CD4-positive, alpha-beta T cell (primary cell): ENCODE results near the gene FRMD6. TPM values are rescaled to one million over a fixed set of nuclear protein-coding genes. Genes with fewer than 3 reads are reported as not detected.
"Not testable (repeated sequence)": the region's sequence is repeated elsewhere in the genome, so short reads cannot be mapped to it uniquely, and the experiment has no call there.

Source experiments
- ATAC-seq: fragments of 200-7000 bp; cut with Tn5 transposase; one replicate; pipeline ENCODE4 v1.10.0; 2022; ENCODE audit warnings: mild to moderate bottlenecking; ENCODE audit not compliant: poor library complexity
- CTCF ChIA-PET: fragments of 350-600 bp; sonication (Branson Sonifier 250); formaldehyde crosslinking; loops from one replicate; lab custom pipeline; 2021; ENCODE audit warnings: antibody characterized with exemption, inconsistent platforms; lab: Charles Lee
- POLR2A ChIA-PET: fragments of 350-600 bp; sonication (Branson Sonifier 250); formaldehyde crosslinking; loops from one replicate; lab custom pipeline; 2021; ENCODE audit warnings: antibody characterized with exemption, inconsistent platforms; lab: Charles Lee
- DNase-seq, 14 experiments: peaks; one replicate each; pipeline ENCODE4 v3.0.0-alpha.2; 2013 to 2020; ENCODE audit warnings: mixed read lengths in 2 of 14
- H3K27ac ChIP-seq, 2 donors: one replicate each; pipeline versions ENCODE4 v1.5.1 to v1.7.0; 2013; ENCODE audit warnings: low read length in 2 of 2, low read depth in 1 of 2, mild to moderate bottlenecking in 1 of 2
- H3K27me3 ChIP-seq, 2 experiments: 1 replicate in 1 of 2; 2 replicates in 1 of 2; pipeline versions ENCODE4 v1.6.1 to v1.7.0; 2013; ENCODE audit warnings: low read length in 2 of 2, control low read depth in 1 of 2, mild to moderate bottlenecking in 1 of 2, moderate library complexity in 1 of 2; ENCODE audit not compliant: insufficient read depth in 2 of 2, control insufficient read depth in 1 of 2
- H3K36me3 ChIP-seq: one replicate; pipeline ENCODE4 v1.6.1; 2013; ENCODE audit warnings: low read length, control low read depth; ENCODE audit not compliant: insufficient read depth
- H3K4me1 ChIP-seq: one replicate; pipeline ENCODE4 v1.6.1; 2013; ENCODE audit warnings: low read length, control low read depth; ENCODE audit not compliant: insufficient read depth
- H3K4me3 ChIP-seq: one replicate; pipeline ENCODE4 v1.5.1; 2013; ENCODE audit warnings: mild to moderate bottlenecking, low read length, moderate library complexity
- H3K9me3 ChIP-seq, 2 experiments: 1 replicate in 1 of 2; 2 replicates in 1 of 2; pipeline versions ENCODE4 v1.6.1 to v1.7.0; 2013; ENCODE audit warnings: low read length in 2 of 2, mild to moderate bottlenecking in 2 of 2, control low read depth in 1 of 2, moderate library complexity in 1 of 2; ENCODE audit not compliant: control insufficient read depth in 1 of 2, insufficient read depth in 1 of 2
- H3K27ac Mint-ChIP-seq: one replicate; pipeline ENCODE4 v1.8.0; 2020; ENCODE audit warnings: mixed read lengths
- H3K27me3 Mint-ChIP-seq: one replicate; pipeline ENCODE4 v1.8.0; 2021; ENCODE audit warnings: mixed read lengths
- H3K36me3 Mint-ChIP-seq: one replicate; pipeline ENCODE4 v1.8.0; 2021; ENCODE audit warnings: low read depth, mixed read lengths
- H3K4me1 Mint-ChIP-seq: one replicate; pipeline ENCODE4 v1.8.0; 2021; ENCODE audit warnings: low read depth, mixed read lengths
- H3K4me3 Mint-ChIP-seq: one replicate; pipeline ENCODE4 v1.8.0; 2020; ENCODE audit warnings: mild to moderate bottlenecking, mixed read lengths
- H3K9me3 Mint-ChIP-seq: one replicate; pipeline ENCODE4 v1.8.0; 2020; ENCODE audit warnings: mixed read lengths
- intact Hi-C, 2 experiments: fragments of 100-400 bp; cut with DNase I in 1 of 2; cut with micrococcal nuclease in 1 of 2; formaldehyde crosslinking; loops; one replicate each; pipeline versions ENCODE4 v1.15.1 to v1.9.0; 2023 to 2025; cut with DNase I, micrococcal nuclease
- total RNA-seq, 174 experiments: library from RNA in 2 of 174; stranded (reverse) in 2 of 174; gene quantifications; one replicate each; pipeline ENCODE4 v1.2.3 and lab custom pipeline; 2021 to 2026
- TF ChIP-seq, protein P1 (sequence below): fragments of 200-600 bp; IDR thresholded peaks from one replicate; pipeline ENCODE4 v1.8.0; 2022; ENCODE audit warnings: antibody characterized with exemption, mild to moderate bottlenecking

FRMD6 gene
- total RNA-seq, 2 experiments from 2014 or later, result 1.4 to 1.5 TPM

GRCh38 chr14:51627313-51627712 is 24.4 kb upstream of the FRMD6 start:
- H3K36me3 Mint-ChIP-seq, result no peaks in the 10 kb centered on the region
- ChIA-PET CTCF (no interaction called here), POLR2A (no interaction called here)

DNA sequence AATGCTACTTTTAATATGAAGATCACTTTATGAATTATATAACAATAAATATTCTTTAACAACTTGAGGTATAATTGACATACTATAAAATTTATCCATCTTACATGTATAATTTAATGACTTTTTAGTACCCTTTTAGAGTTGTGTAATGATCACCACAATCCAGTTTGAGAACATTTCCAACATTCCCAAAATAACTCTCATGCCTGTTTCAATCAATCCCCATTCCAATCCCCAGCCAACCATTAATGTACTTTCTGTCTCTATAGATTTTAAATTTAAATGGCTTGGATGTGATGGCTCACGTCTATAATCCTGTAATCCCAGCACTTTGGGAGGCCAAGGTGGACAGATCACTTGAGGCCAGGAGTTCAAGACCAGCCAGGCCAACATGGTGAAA is 23.5 kb upstream of the FRMD6 start:
- Histone ChIP-seq H3K27ac (no peak overlapping the region), H3K36me3 (no peaks in the 10 kb centered on the region), H3K9me3 (no peaks in the 10 kb centered on the region), H3K27me3 (peaks cover 0 to 3% of the 10 kb centered on the region in 2 experiments), H3K4me1 (no peaks in the 10 kb centered on the region), H3K4me3 (no peak overlapping the region)
- ATAC-seq (no peak), DNase-seq (no peak)
- TF ChIP-seq, protein P1, sequence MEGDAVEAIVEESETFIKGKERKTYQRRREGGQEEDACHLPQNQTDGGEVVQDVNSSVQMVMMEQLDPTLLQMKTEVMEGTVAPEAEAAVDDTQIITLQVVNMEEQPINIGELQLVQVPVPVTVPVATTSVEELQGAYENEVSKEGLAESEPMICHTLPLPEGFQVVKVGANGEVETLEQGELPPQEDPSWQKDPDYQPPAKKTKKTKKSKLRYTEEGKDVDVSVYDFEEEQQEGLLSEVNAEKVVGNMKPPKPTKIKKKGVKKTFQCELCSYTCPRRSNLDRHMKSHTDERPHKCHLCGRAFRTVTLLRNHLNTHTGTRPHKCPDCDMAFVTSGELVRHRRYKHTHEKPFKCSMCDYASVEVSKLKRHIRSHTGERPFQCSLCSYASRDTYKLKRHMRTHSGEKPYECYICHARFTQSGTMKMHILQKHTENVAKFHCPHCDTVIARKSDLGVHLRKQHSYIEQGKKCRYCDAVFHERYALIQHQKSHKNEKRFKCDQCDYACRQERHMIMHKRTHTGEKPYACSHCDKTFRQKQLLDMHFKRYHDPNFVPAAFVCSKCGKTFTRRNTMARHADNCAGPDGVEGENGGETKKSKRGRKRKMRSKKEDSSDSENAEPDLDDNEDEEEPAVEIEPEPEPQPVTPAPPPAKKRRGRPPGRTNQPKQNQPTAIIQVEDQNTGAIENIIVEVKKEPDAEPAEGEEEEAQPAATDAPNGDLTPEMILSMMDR, result no peak
- POLR2A ChIA-PET, result no interaction called here
- H3K4me1 Mint-ChIP-seq, result no peaks in the 10 kb centered on the region
- H3K4me3 Mint-ChIP-seq, result no peak overlapping the region
- no peaks in the 10 kb centered on the region for H3K36me3 Mint-ChIP-seq
- CTCF ChIA-PET, result no interaction called here
- peaks cover 23% of the 10 kb centered on the region for H3K27me3 Mint-ChIP-seq
- intact Hi-C loops, result no loop called here
- no peak overlapping the region for H3K27ac Mint-ChIP-seq
- no peaks in the 10 kb centered on the region for H3K9me3 Mint-ChIP-seq

More at GRCh38 chr14:51627313-51627712, 24.4 kb upstream of the FRMD6 start:
- Mint-ChIP-seq H3K4me3 (no peak overlapping the region), H3K27ac (no peak overlapping the region), H3K27me3 (peaks cover 18% of the 10 kb centered on the region), H3K4me1 (no peaks in the 10 kb centered on the region), H3K9me3 (no peaks in the 10 kb centered on the region)
- H3K9me3 ChIP-seq, result no peaks in the 10 kb centered on the region
- no peak overlapping the region for H3K27ac ChIP-seq
- H3K4me1 ChIP-seq, result no peaks in the 10 kb centered on the region
- H3K4me3 ChIP-seq, result no peak overlapping the region
- no peak for DNase-seq
- intact Hi-C loops, result no loop called here
- peaks cover 0 to 1% of the 10 kb centered on the region in 2 experiments for H3K27me3 ChIP-seq
- no peak for ATAC-seq
- TF ChIP-seq, protein P1, result no peak
- H3K36me3 ChIP-seq, result no peaks in the 10 kb centered on the region

- Histone ChIP-seq H3K4me1 (no peaks in the 10 kb centered on the region), H3K4me3 (no peak overlapping the region), H3K9me3 (no peaks in the 10 kb centered on the region), H3K27ac (no peak overlapping the region), H3K36me3 (no peaks in the 10 kb centered on the region), H3K27me3 (peaks cover 3 to 17% of the 10 kb centered on the region in 2 experiments)
- H3K27ac Mint-ChIP-seq, result no peak overlapping the region
- ChIA-PET POLR2A (no interaction called here), CTCF (no interaction called here)
- H3K4me3 Mint-ChIP-seq, result no peak overlapping the region
- DNase-seq, result no peak
- no peaks in the 10 kb centered on the region for H3K9me3 Mint-ChIP-seq
- no peak for ATAC-seq
- H3K27me3 Mint-ChIP-seq, result peaks cover 28% of the 10 kb centered on the region
- intact Hi-C loops, result no loop called here
- TF ChIP-seq, protein P1, result no peak
- no peaks in the 10 kb centered on the region for H3K36me3 Mint-ChIP-seq
- no peaks in the 10 kb centered on the region for H3K4me1 Mint-ChIP-seq
These were observed 20.7 kb upstream of the FRMD6 start for GRCh38 chr14:51630987-51631386.

GRCh38 chr14:51633298-51633697 is 18.4 kb upstream of the FRMD6 start:
- H3K27ac ChIP-seq, DNase-seq, H3K9me3 Mint-ChIP-seq, H3K36me3 ChIP-seq, H3K9me3 ChIP-seq, POLR2A ChIA-PET, ATAC-seq, H3K27ac Mint-ChIP-seq, H3K4me1 ChIP-seq, H3K4me3 Mint-ChIP-seq, CTCF ChIA-PET, H3K36me3 Mint-ChIP-seq, intact Hi-C loops, H3K4me1 Mint-ChIP-seq, H3K4me3 ChIP-seq: not testable (repeated sequence)
- peaks cover 39% of the 10 kb centered on the region for H3K27me3 Mint-ChIP-seq
- peaks cover 8 to 27% of the 10 kb centered on the region in 2 experiments for H3K27me3 ChIP-seq
